NCI-H2196 treated with DMSO at 0.1 percent for 48 hours (cell line): ENCODE measurements around the gene LIMK1.

Source experiments
- DNase-seq: peaks from one replicate; lab custom pipeline; 2025; ENCODE audit not compliant: unreplicated experiment; lab: John Stamatoyannopoulos, UW

Gene LIMK1

GRCh38 chr7:74082770-74083116, 861 bp upstream of the LIMK1 start:
- DNase-seq: no peak

GRCh38 chr7:74083928-74084721, 521 bp downstream of the LIMK1 start:
- no peak for DNase-seq

- DNase-seq: peak; percentile 39
Observed at GRCh38 chr7:74084722-74085578, 1.3 kb downstream of the LIMK1 start.

- DNase-seq: no peak
Observed at GRCh38 chr7:74087791-74088453, 4.3 kb downstream of the LIMK1 start.

- no peak for DNase-seq
Observed at GRCh38 chr7:74092321-74092963, 8.8 kb downstream of the LIMK1 start.

- no peak for DNase-seq
Observed at GRCh38 chr7:74092964-74093471, 9.4 kb downstream of the LIMK1 start.

GRCh38 chr7:74093671-74094223, 10.1 kb downstream of the LIMK1 start:
- no peak for DNase-seq

- peak; percentile 50 for DNase-seq
Observed at GRCh38 chr7:74094224-74095101, 10.9 kb downstream of the LIMK1 start.

GRCh38 chr7:74095135-74095534, 11.5 kb downstream of the LIMK1 start:
- no peak for DNase-seq

GRCh38 chr7:74097937-74098614, 14.5 kb downstream of the LIMK1 start:
- DNase-seq: no peak

GRCh38 chr7:74099031-74099430, 15.4 kb downstream of the LIMK1 start:
- no peak for DNase-seq

GRCh38 chr7:74101061-74101681, 17.6 kb downstream of the LIMK1 start:
- no peak for DNase-seq

- no peak for DNase-seq
Observed at GRCh38 chr7:74103219-74103772, 19.7 kb downstream of the LIMK1 start.

- no peak for DNase-seq
Observed at GRCh38 chr7:74104702-74105101, 21.1 kb downstream of the LIMK1 start.

- DNase-seq: no peak
Observed at GRCh38 chr7:74105992-74106391, 22.4 kb downstream of the LIMK1 start.

- DNase-seq: no peak
Observed at GRCh38 chr7:74106846-74107245, 23.2 kb downstream of the LIMK1 start.

GRCh38 chr7:74115326-74115725, 31.7 kb downstream of the LIMK1 start:
- no peak for DNase-seq

GRCh38 chr7:74116356-74116755, 32.8 kb downstream of the LIMK1 start:
- DNase-seq: no peak
